Stomach smooth muscle (tissue), 2 donors: Measurements from ENCODE around the gene NAB1.

Experiments
- H3K27ac ChIP-seq: one replicate; pipeline ENCODE4 v1.7.0; 2013; ENCODE audit warnings: mild to moderate bottlenecking, low read length, inconsistent platforms
- H3K27me3 ChIP-seq, 2 donors: one replicate each; pipeline ENCODE4 v1.7.0; 2013; ENCODE audit warnings: low read length in 2 of 2; ENCODE audit not compliant: insufficient read depth in 2 of 2, control insufficient read depth in 1 of 2
- H3K36me3 ChIP-seq, 2 donors: one replicate each; pipeline ENCODE4 v1.7.0; 2013; ENCODE audit warnings: low read length in 2 of 2; ENCODE audit not compliant: control insufficient read depth in 2 of 2, insufficient read depth in 2 of 2
- H3K4me1 ChIP-seq: one replicate; pipeline ENCODE4 v1.7.0; 2013; ENCODE audit warnings: low read length; ENCODE audit not compliant: control insufficient read depth, insufficient read depth
- H3K4me3 ChIP-seq, 2 donors: one replicate each; pipeline ENCODE4 v1.7.0; 2013; ENCODE audit warnings: low read length in 2 of 2
- H3K9ac ChIP-seq, 2 donors: one replicate each; pipeline ENCODE4 v1.7.0; 2013; ENCODE audit warnings: low read length in 2 of 2, mild to moderate bottlenecking in 1 of 2
- H3K9me3 ChIP-seq, 2 donors: one replicate each; pipeline ENCODE4 v1.7.0; 2013; ENCODE audit warnings: low read length in 2 of 2; ENCODE audit not compliant: control insufficient read depth in 2 of 2
- donor health status: healthy.
- donor health status: Pancreatic carcinoma.

The NAB1 gene

DNA sequence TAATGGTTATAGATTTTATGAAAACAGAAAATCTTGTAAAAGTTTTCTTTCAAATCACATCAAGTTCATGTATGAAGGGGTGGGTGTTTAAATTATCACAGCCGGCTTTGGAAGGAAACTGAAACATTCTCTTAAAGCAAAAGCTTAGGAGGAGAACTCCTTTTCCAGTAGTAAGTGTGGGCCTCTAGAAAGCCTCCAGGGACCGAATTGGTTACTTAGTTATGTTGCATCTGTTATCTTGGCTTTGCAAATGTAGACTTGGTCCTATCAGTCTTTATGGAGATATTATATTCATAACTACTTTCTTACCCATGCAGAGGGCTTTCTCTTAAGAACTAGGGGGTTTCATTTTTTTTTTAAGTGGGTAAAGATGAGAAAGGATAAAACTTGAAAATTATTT lies 7.4 kb downstream of the NAB1 start:
- Histone ChIP-seq H3K27me3 (no peaks in the 10 kb centered on the region), H3K4me3 (no peak overlapping the region), H3K9me3 (no peaks in the 10 kb centered on the region), H3K4me1 (peaks cover 12% of the 10 kb centered on the region), H3K36me3 (no peaks in the 10 kb centered on the region), H3K27ac (no peak overlapping the region), H3K9ac (no peak overlapping the region)

DNA sequence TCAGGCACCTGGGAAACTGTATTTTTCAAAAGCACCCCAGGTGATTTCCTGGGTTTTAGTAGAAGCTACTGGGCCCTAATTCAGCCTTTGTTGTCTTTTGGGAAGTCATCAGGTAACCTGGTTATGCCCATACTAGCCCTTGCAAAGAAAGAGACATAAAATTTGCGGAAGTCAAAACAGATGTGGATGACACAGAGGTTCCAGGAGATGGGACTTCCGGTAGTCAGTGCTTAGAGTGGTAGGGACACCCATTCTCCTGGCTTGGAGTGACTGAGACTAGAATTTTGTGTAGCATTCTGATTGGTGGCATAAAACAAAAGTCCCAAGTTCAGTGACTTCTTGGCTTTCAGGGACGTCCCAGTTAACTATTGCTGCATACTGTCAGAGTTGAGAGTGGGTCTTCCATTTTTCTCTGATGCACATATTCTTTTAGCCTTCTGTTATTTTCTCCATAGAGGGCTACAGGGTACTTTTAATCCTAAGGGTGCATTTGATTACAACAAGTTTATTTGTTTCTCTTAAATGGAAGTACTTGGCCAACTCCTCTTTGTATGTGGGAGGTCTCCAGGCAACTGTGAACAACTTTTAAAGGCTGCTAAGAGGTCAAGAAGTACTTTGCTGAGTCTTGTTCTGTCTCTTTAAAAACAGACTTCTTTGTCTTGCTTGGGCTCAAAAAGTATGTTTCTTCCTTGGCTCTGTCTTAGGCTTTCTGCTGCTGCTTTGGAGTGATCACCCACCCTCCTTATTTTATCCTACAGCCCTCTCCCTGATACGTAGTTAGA lies 8.8 kb downstream of the NAB1 start:
- Histone ChIP-seq H3K27ac (no peak overlapping the region), H3K9me3 (no peaks in the 10 kb centered on the region)

GRCh38 chr2:190659553-190659952 lies 10.7 kb downstream of the NAB1 start:
- no peak overlapping the region for H3K9ac ChIP-seq
- no peaks in the 10 kb centered on the region for H3K9me3 ChIP-seq
- peaks cover 12% of the 10 kb centered on the region for H3K4me1 ChIP-seq
- no peak overlapping the region for H3K4me3 ChIP-seq
- H3K27ac ChIP-seq: no peak overlapping the region
- H3K36me3 ChIP-seq: no peaks in the 10 kb centered on the region
- no peaks in the 10 kb centered on the region for H3K27me3 ChIP-seq

More for the DNA sequence above, 8.8 kb downstream of the NAB1 start:
- no peaks in the 10 kb centered on the region for H3K36me3 ChIP-seq
- no peak overlapping the region for H3K9ac ChIP-seq
- no peak overlapping the region for H3K4me3 ChIP-seq
- H3K4me1 ChIP-seq: peaks cover 12% of the 10 kb centered on the region
- H3K27me3 ChIP-seq: no peaks in the 10 kb centered on the region

DNA sequence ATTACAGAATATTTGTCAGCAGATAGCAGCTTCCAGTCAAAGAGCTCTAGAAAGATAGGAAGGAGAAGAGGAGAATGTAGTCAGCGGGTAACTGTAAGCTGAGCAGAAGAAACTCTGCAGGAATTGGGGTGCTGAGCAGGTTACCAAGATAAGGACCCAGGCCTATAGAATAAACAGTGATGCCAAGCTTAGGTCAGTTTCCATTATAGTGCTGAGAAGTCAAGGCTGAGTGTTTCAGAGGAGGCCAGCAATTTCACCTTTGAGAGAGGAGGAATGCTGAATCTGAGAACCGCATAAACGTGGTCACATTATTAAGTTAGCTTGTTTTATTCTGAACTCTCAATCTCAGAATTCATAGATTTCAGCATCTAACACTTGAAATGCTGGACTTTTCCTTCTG lies 13.9 kb downstream of the NAB1 start:
- H3K9me3 ChIP-seq: no peaks in the 10 kb centered on the region
- no peak overlapping the region for H3K9ac ChIP-seq
- H3K4me3 ChIP-seq: no peak overlapping the region
- no peaks in the 10 kb centered on the region for H3K27me3 ChIP-seq
- peaks cover 4% of the 10 kb centered on the region for H3K4me1 ChIP-seq
- no peak overlapping the region for H3K27ac ChIP-seq
- H3K36me3 ChIP-seq: no peaks in the 10 kb centered on the region

DNA sequence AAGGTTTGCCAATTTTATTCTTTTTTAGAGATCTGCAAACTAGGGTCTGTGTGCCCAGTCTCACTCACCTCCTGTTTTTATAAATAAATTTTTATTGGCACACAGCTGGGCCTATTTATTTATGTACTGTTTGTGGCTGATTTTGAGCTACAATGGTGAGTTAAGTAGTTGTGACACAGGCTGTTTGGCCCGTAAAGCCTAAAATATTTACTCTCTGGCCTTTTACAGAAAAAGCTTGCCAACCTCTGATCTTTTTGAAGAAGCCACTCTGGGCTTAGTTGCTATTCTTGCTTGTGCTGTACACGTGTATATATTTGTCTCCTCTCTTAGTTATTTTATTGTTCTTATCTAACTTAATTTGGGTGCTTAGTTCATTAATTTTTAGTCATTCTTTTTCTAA lies 14.5 kb downstream of the NAB1 start:
- Histone ChIP-seq H3K27me3 (no peaks in the 10 kb centered on the region), H3K4me1 (no peaks in the 10 kb centered on the region), H3K4me3 (no peak overlapping the region), H3K36me3 (no peaks in the 10 kb centered on the region), H3K9ac (no peak overlapping the region), H3K27ac (no peak overlapping the region), H3K9me3 (no peaks in the 10 kb centered on the region)

DNA sequence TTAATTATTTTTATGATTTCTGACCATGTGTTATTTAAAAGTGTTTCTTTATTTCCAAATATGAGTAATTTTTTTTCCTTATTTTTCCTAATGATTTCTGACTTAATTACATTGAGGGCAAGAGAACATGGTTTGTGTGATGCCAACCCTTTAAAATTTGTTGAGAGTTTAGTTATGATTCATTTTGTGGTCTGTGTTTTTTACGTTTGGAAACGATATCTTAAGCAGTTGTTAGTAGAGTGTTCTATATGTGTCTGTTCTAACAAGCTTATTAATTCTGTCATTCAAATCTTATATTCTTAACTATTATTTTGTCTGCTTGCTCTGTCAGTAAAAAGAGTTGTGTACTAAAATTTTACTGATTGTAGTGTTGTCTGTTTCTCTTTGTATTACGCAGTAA lies 15.0 kb downstream of the NAB1 start:
- H3K4me1 ChIP-seq: no peaks in the 10 kb centered on the region
- H3K9ac ChIP-seq: no peak overlapping the region
- H3K4me3 ChIP-seq: no peak overlapping the region
- H3K36me3 ChIP-seq: no peaks in the 10 kb centered on the region
- H3K27ac ChIP-seq: no peak overlapping the region
- no peaks in the 10 kb centered on the region for H3K27me3 ChIP-seq
- no peaks in the 10 kb centered on the region for H3K9me3 ChIP-seq

- Histone ChIP-seq H3K4me3 (no peak overlapping the region), H3K36me3 (no peaks in the 10 kb centered on the region), H3K9me3 (no peaks in the 10 kb centered on the region), H3K9ac (no peak overlapping the region), H3K27me3 (no peaks in the 10 kb centered on the region), H3K27ac (no peak overlapping the region), H3K4me1 (no peaks in the 10 kb centered on the region)
These were observed 15.4 kb downstream of the NAB1 start for GRCh38 chr2:190664240-190664639.

GRCh38 chr2:190666895-190667294 lies 18.0 kb downstream of the NAB1 start:
- Histone ChIP-seq H3K9me3 (no peaks in the 10 kb centered on the region), H3K4me1 (no peaks in the 10 kb centered on the region), H3K36me3 (peaks cover 2 to 10% of the 10 kb centered on the region in 2 donors), H3K27ac (no peak overlapping the region), H3K27me3 (no peaks in the 10 kb centered on the region), H3K4me3 (no peak overlapping the region), H3K9ac (no peak overlapping the region)

GRCh38 chr2:190668892-190669291 lies 20.0 kb downstream of the NAB1 start:
- H3K27me3 ChIP-seq: no peaks in the 10 kb centered on the region
- peaks cover 2 to 10% of the 10 kb centered on the region in 2 donors for H3K36me3 ChIP-seq
- no peak overlapping the region for H3K4me3 ChIP-seq
- no peaks in the 10 kb centered on the region for H3K4me1 ChIP-seq
- H3K9me3 ChIP-seq: no peaks in the 10 kb centered on the region
- H3K27ac ChIP-seq: no peak overlapping the region
- H3K9ac ChIP-seq: no peak overlapping the region

DNA sequence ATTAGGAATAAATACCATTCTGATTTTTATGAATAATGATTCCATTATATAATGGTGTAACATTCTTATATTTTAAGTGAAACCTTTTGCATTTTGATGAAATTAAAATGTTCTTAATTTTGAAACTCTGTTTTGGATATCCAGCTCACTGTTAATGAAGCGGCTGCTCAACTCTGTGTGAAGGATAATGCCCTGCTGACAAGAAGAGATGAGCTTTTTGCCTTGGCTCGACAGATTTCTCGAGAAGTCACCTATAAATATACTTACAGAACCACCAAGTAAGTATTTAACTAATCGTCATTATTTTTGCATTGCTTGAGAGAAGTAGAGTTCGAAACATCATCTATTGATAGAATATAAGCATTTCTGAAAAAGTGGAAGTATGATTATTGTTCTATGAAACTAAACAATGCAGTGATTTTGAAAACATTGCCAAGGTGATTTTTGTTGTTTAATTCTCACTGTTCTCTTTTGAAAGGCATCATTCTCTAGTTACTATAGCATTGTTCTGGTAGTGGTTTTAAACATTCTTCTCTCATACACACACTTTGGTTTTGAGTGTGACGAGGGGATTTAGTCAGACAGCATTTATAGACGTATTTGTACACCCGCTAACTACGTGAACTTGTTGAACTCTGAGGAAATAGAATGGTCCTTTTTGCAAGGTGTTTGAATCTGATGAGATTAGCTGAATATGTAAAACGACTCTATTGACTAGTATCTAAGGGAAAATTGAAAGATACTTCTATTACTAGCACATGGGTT lies 21.5 kb downstream of the NAB1 start:
- Histone ChIP-seq H3K27me3 (no peaks in the 10 kb centered on the region), H3K9ac (no peak overlapping the region), H3K4me1 (no peaks in the 10 kb centered on the region), H3K27ac (no peak overlapping the region), H3K4me3 (no peak overlapping the region), H3K9me3 (no peaks in the 10 kb centered on the region), H3K36me3 (peaks cover 9 to 20% of the 10 kb centered on the region in 2 donors)
